Epidermal melanocyte (primary cell): ENCODE data around the gene ATP1B1.

Experiments used
- DNase-seq: peaks from one replicate; pipeline ENCODE4 v3.0.0; 2011; ENCODE audit warnings: low spot score; ENCODE audit not compliant: insufficient read length

The ATP1B1 gene

GRCh38 chr1:169106095-169106920 lies at the start of gene ATP1B1:
Gene ATP1B1, plus strand, starts transcription at chr1:169106690. Its CDS starts 140 bp downstream, at chr1:169106830.
- peak; percentile 83 for DNase-seq

- no peak for DNase-seq
Observed at GRCh38 chr1:169059421-169059820, 47.1 kb upstream of the ATP1B1 start.

- DNase-seq = no peak
Observed at GRCh38 chr1:169060043-169060722, 46.3 kb upstream of the ATP1B1 start.

- no peak for DNase-seq
Observed at GRCh38 chr1:169060919-169061639, 45.4 kb upstream of the ATP1B1 start.

- DNase-seq = no peak
Observed at GRCh38 chr1:169062152-169062551, 44.3 kb upstream of the ATP1B1 start.

- no peak for DNase-seq
Observed at GRCh38 chr1:169064103-169064502, 42.4 kb upstream of the ATP1B1 start.

GRCh38 chr1:169070547-169070946 lies 35.9 kb upstream of the ATP1B1 start:
- DNase-seq = no peak

GRCh38 chr1:169070958-169071357 lies 35.5 kb upstream of the ATP1B1 start:
- DNase-seq = no peak

GRCh38 chr1:169072945-169073725 lies 33.4 kb upstream of the ATP1B1 start:
- no peak for DNase-seq

- DNase-seq = no peak
Observed at GRCh38 chr1:169078163-169078883, 28.2 kb upstream of the ATP1B1 start.

- no peak for DNase-seq
Observed at GRCh38 chr1:169081503-169082123, 24.9 kb upstream of the ATP1B1 start.

GRCh38 chr1:169085911-169086310 lies 20.6 kb upstream of the ATP1B1 start:
- no peak for DNase-seq

GRCh38 chr1:169086603-169087455 lies 19.7 kb upstream of the ATP1B1 start:
- DNase-seq = no peak

GRCh38 chr1:169087876-169088275 lies 18.6 kb upstream of the ATP1B1 start:
- no peak for DNase-seq

- DNase-seq = no peak
Observed at GRCh38 chr1:169089776-169090175, 16.7 kb upstream of the ATP1B1 start.

GRCh38 chr1:169090308-169090899 lies 16.1 kb upstream of the ATP1B1 start:
- no peak for DNase-seq

- DNase-seq = no peak
Observed at GRCh38 chr1:169090900-169091311, 15.6 kb upstream of the ATP1B1 start.

GRCh38 chr1:169091480-169091941 lies 15.0 kb upstream of the ATP1B1 start:
- DNase-seq = no peak

GRCh38 chr1:169092399-169092798 lies 14.1 kb upstream of the ATP1B1 start:
- DNase-seq = no peak
